Neuron (in vitro differentiated cells): ENCODE data around the gene MAN1C1.

Experiments
- H2AFZ ChIP-seq: one replicate; pipeline ENCODE4 v1.6.1; 2013; ENCODE audit warnings: low read depth, mild to moderate bottlenecking, inconsistent platforms, low read length, moderate library complexity
- H3K27me3 ChIP-seq: one replicate; pipeline ENCODE4 v1.6.1; 2013; ENCODE audit warnings: low read length; ENCODE audit not compliant: insufficient read depth
- H3K36me3 ChIP-seq: one replicate; pipeline ENCODE4 v1.6.1; 2013; ENCODE audit warnings: low read length; ENCODE audit not compliant: insufficient read depth
- H3K4me1 ChIP-seq: one replicate; pipeline ENCODE4 v1.6.1; 2013; ENCODE audit warnings: low read length; ENCODE audit not compliant: insufficient read depth
- H3K4me3 ChIP-seq: 2 replicates; pipeline ENCODE4 v1.5.1; 2013; ENCODE audit warnings: mild to moderate bottlenecking, low read length, moderate library complexity
- H3K9me3 ChIP-seq: one replicate; pipeline ENCODE4 v1.6.1; 2013; ENCODE audit warnings: low read length

The MAN1C1 gene

GRCh38 chr1:25782608-25783201, 166.1 kb downstream of the MAN1C1 start:
- no peaks in the 10 kb centered on the region for H3K9me3 ChIP-seq
- H3K4me3 ChIP-seq = no peak overlapping the region
- no peaks in the 10 kb centered on the region for H3K27me3 ChIP-seq
- H2AFZ ChIP-seq = no peak overlapping the region
- H3K4me1 ChIP-seq = peaks cover 32% of the 10 kb centered on the region
- no peaks in the 10 kb centered on the region for H3K36me3 ChIP-seq

- Histone ChIP-seq H3K4me3 (no peak overlapping the region), H3K27me3 (no peaks in the 10 kb centered on the region), H3K36me3 (no peaks in the 10 kb centered on the region), H3K9me3 (no peaks in the 10 kb centered on the region), H3K4me1 (peaks cover 32% of the 10 kb centered on the region), H2AFZ (no peak overlapping the region)
Observed at GRCh38 chr1:25784575-25785051, 168.0 kb downstream of the MAN1C1 start.

- Histone ChIP-seq H3K9me3 (no peaks in the 10 kb centered on the region), H2AFZ (no peak overlapping the region), H3K36me3 (no peaks in the 10 kb centered on the region), H3K4me3 (no peak overlapping the region), H3K4me1 (peaks cover 33% of the 10 kb centered on the region), H3K27me3 (no peaks in the 10 kb centered on the region)
Observed at GRCh38 chr1:25785333-25786067, 168.9 kb downstream of the MAN1C1 start.

- H3K27me3 ChIP-seq = no peaks in the 10 kb centered on the region
- H3K4me1 ChIP-seq = peaks cover 49% of the 10 kb centered on the region
Observed at GRCh38 chr1:25786887-25787759, 170.5 kb downstream of the MAN1C1 start.

GRCh38 chr1:25787760-25788166, 171.2 kb downstream of the MAN1C1 start:
- Histone ChIP-seq H3K27me3 (no peaks in the 10 kb centered on the region), H2AFZ (no peak overlapping the region), H3K36me3 (no peaks in the 10 kb centered on the region)

More at GRCh38 chr1:25786887-25787759, 170.5 kb downstream of the MAN1C1 start:
- H3K36me3 ChIP-seq = no peaks in the 10 kb centered on the region
- no peak overlapping the region for H2AFZ ChIP-seq
- H3K9me3 ChIP-seq = no peaks in the 10 kb centered on the region
- H3K4me3 ChIP-seq = no peak overlapping the region

GRCh38 chr1:25790472-25790871, 173.9 kb downstream of the MAN1C1 start:
- H3K36me3 ChIP-seq = no peaks in the 10 kb centered on the region
- no peak overlapping the region for H3K4me3 ChIP-seq
- no peak overlapping the region for H2AFZ ChIP-seq
- H3K27me3 ChIP-seq = no peaks in the 10 kb centered on the region
- H3K9me3 ChIP-seq = no peaks in the 10 kb centered on the region
- H3K4me1 ChIP-seq = peaks cover 27% of the 10 kb centered on the region

More at GRCh38 chr1:25787760-25788166, 171.2 kb downstream of the MAN1C1 start:
- peaks cover 49% of the 10 kb centered on the region for H3K4me1 ChIP-seq
- H3K4me3 ChIP-seq = no peak overlapping the region
- no peaks in the 10 kb centered on the region for H3K9me3 ChIP-seq

- Histone ChIP-seq H3K4me1 (peaks cover 20% of the 10 kb centered on the region), H3K9me3 (no peaks in the 10 kb centered on the region), H3K27me3 (no peaks in the 10 kb centered on the region), H2AFZ (no peak overlapping the region), H3K4me3 (no peak overlapping the region), H3K36me3 (no peaks in the 10 kb centered on the region)
Observed at GRCh38 chr1:25792115-25792514, 175.5 kb downstream of the MAN1C1 start.

GRCh38 chr1:25793585-25794170, 177.1 kb downstream of the MAN1C1 start:
- no peak overlapping the region for H2AFZ ChIP-seq
- peaks cover 17% of the 10 kb centered on the region for H3K4me1 ChIP-seq
- no peak overlapping the region for H3K4me3 ChIP-seq
- no peaks in the 10 kb centered on the region for H3K27me3 ChIP-seq
- H3K36me3 ChIP-seq = no peaks in the 10 kb centered on the region
- no peaks in the 10 kb centered on the region for H3K9me3 ChIP-seq

- Histone ChIP-seq H3K27me3 (no peaks in the 10 kb centered on the region), H2AFZ (no peak overlapping the region), H3K4me1 (peaks cover 20% of the 10 kb centered on the region), H3K9me3 (no peaks in the 10 kb centered on the region), H3K4me3 (no peak overlapping the region), H3K36me3 (no peaks in the 10 kb centered on the region)
Observed at GRCh38 chr1:25794325-25794724, 177.7 kb downstream of the MAN1C1 start.

GRCh38 chr1:25795211-25795610, 178.6 kb downstream of the MAN1C1 start:
- H3K4me1 ChIP-seq = peaks cover 25% of the 10 kb centered on the region
- H3K9me3 ChIP-seq = no peaks in the 10 kb centered on the region
- H2AFZ ChIP-seq = no peak overlapping the region
- H3K4me3 ChIP-seq = no peak overlapping the region
- H3K36me3 ChIP-seq = no peaks in the 10 kb centered on the region
- H3K27me3 ChIP-seq = no peaks in the 10 kb centered on the region

- H3K9me3 ChIP-seq = no peaks in the 10 kb centered on the region
- H3K36me3 ChIP-seq = no peaks in the 10 kb centered on the region
- no peak overlapping the region for H2AFZ ChIP-seq
- H3K4me3 ChIP-seq = no peak overlapping the region
- H3K27me3 ChIP-seq = no peaks in the 10 kb centered on the region
- peaks cover 23% of the 10 kb centered on the region for H3K4me1 ChIP-seq
Observed at GRCh38 chr1:25795946-25796810, 179.6 kb downstream of the MAN1C1 start.

GRCh38 chr1:25796811-25797458, 180.3 kb downstream of the MAN1C1 start:
- H3K4me3 ChIP-seq = no peak overlapping the region
- peaks cover 16% of the 10 kb centered on the region for H3K4me1 ChIP-seq
- no peaks in the 10 kb centered on the region for H3K36me3 ChIP-seq
- H3K27me3 ChIP-seq = no peaks in the 10 kb centered on the region
- H3K9me3 ChIP-seq = no peaks in the 10 kb centered on the region
- H2AFZ ChIP-seq = no peak overlapping the region
